B cell (primary cell): Measurements from ENCODE around the gene DPYD.

Source experiments
- EZH2 ChIP-seq: IDR thresholded peaks from 2 replicates; pipeline ENCODE4 v1.6.1; 2012; ENCODE audit warnings: borderline replicate concordance, low read depth, mild to moderate bottlenecking, moderate library complexity, low read length; ENCODE audit not compliant: insufficient read depth, poor library complexity, severe bottlenecking
- TF ChIP-seq, protein P1 (sequence below): fragments of 200-600 bp; IDR thresholded peaks from one replicate; pipeline ENCODE4 v1.8.0; 2022; ENCODE audit warnings: antibody characterized with exemption, mild to moderate bottlenecking

- TF ChIP-seq, protein P1, sequence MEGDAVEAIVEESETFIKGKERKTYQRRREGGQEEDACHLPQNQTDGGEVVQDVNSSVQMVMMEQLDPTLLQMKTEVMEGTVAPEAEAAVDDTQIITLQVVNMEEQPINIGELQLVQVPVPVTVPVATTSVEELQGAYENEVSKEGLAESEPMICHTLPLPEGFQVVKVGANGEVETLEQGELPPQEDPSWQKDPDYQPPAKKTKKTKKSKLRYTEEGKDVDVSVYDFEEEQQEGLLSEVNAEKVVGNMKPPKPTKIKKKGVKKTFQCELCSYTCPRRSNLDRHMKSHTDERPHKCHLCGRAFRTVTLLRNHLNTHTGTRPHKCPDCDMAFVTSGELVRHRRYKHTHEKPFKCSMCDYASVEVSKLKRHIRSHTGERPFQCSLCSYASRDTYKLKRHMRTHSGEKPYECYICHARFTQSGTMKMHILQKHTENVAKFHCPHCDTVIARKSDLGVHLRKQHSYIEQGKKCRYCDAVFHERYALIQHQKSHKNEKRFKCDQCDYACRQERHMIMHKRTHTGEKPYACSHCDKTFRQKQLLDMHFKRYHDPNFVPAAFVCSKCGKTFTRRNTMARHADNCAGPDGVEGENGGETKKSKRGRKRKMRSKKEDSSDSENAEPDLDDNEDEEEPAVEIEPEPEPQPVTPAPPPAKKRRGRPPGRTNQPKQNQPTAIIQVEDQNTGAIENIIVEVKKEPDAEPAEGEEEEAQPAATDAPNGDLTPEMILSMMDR = no peak
- no peak for TF ChIP-seq EZH2
Observed at GRCh38 chr1:97123717-97124431, 797.0 kb downstream of the DPYD start.
